Gastrocnemius medialis (tissue), 4 donors: ENCODE results near the gene ALCAM. TPM values are rescaled to one million over a fixed set of nuclear protein-coding genes. Genes with fewer than 3 reads are reported as not detected.

Experiments used
- ATAC-seq, 2 donors: fragments of 150-250 bp; one replicate each; pipeline ENCODE4 v1.9.1; 2016
- DNase-seq, 2 donors: peaks; one replicate each; pipeline ENCODE4 v3.0.0-alpha.2; 2019
- H3K27ac ChIP-seq, 4 donors: fragments of 200-600 bp; sonication (generic); 1 replicate in 1 of 4; 2 replicates in 3 of 4; pipeline ENCODE4 v1.5.1; 2016 to 2018; ENCODE audit warnings: mild to moderate bottlenecking in 2 of 4, moderate library complexity in 1 of 4
- H3K27me3 ChIP-seq, 3 donors: fragments of 200-600 bp; sonication (generic) in 2 of 3; 1 replicate in 1 of 3; 2 replicates in 2 of 3; pipeline versions ENCODE4 v1.5.1 to v1.6.0; 2016 to 2019; ENCODE audit warnings: mild to moderate bottlenecking in 1 of 3, moderate library complexity in 1 of 3
- H3K36me3 ChIP-seq, 2 donors: fragments of 200-600 bp; sonication (generic) in 1 of 2; one replicate each; pipeline ENCODE4 v1.5.1; 2017 to 2018
- H3K4me1 ChIP-seq, 2 donors: fragments of 200-600 bp; sonication (generic) in 1 of 2; one replicate each; pipeline ENCODE4 v1.5.1; 2016 to 2017; ENCODE audit warnings: mild to moderate bottlenecking in 2 of 2
- H3K4me3 ChIP-seq, 4 donors: fragments of 200-600 bp; sonication (generic) in 3 of 4; 1 replicate in 1 of 4; 2 replicates in 3 of 4; pipeline ENCODE4 v1.5.1; 2016 to 2019; ENCODE audit warnings: mild to moderate bottlenecking in 2 of 4
- H3K9me3 ChIP-seq, 3 donors: fragments of 200-600 bp; sonication (generic) in 2 of 3; 1 replicate in 1 of 3; 2 replicates in 2 of 3; pipeline ENCODE4 v1.5.1; 2016 to 2019
- CTCF ChIP-seq, 5 experiments: fragments of 450-650 bp in 3 of 5; fragments of 200-600 bp in 2 of 5; sonication (generic) in 2 of 5; IDR thresholded peaks in 4 of 5; conservative IDR thresholded peaks in 1 of 5; 1 replicate in 4 of 5; 2 replicates in 1 of 5; pipeline ENCODE4 v1.5.1; 2016 to 2019; ENCODE audit warnings: antibody characterized with exemption in 5 of 5, mild to moderate bottlenecking in 3 of 5, moderate library complexity in 3 of 5
- POLR2A ChIP-seq, 2 donors: fragments of 450-650 bp; IDR thresholded peaks; one replicate each; pipeline ENCODE4 v1.6.1; 2017; ENCODE audit warnings: antibody characterized with exemption in 2 of 2, mild to moderate bottlenecking in 2 of 2, moderate library complexity in 2 of 2
- in situ Hi-C, 4 donors: fragments of 200-750 bp; cut with MboI; loops; one replicate each; pipeline versions ENCODE4 v1.15.0 to v1.8.0; 2017; ENCODE audit warnings: low sequenced_read_pairs in 4 of 4
- intact Hi-C: fragments of 100-400 bp; cut with DNase I; formaldehyde crosslinking; loops from one replicate; pipeline ENCODE4 v1.15.1; 2023; ENCODE audit warnings: low total_unique reads
- total RNA-seq, 4 donors: library from RNA; depleted of rRNA; stranded (reverse); fragments of >200 nt; gene quantifications; one replicate each; pipeline versions ENCODE4 v1.1.0 to v1.2.3, GENCODE V29; 2016

The ALCAM gene
- total RNA-seq, 4 donors from 2014 or later = 0.82 to 3.5 (median 1.6) TPM

GRCh38 chr3:105334138-105334882, 32.4 kb upstream of the ALCAM start:
- Histone ChIP-seq H3K9me3 (no peaks in the 10 kb centered on the region), H3K27ac (no peak overlapping the region), H3K4me3 (no peak overlapping the region), H3K27me3 (no peaks in the 10 kb centered on the region), H3K36me3 (no peaks in the 10 kb centered on the region), H3K4me1 (no peaks in the 10 kb centered on the region)
- no peak for TF ChIP-seq CTCF (IDR thresholded peaks at IDR 0.05 in 4 of 5, conservative IDR thresholded peaks at IDR 0.05 in 1 of 5)
- no peak for TF ChIP-seq POLR2A (IDR thresholded peaks at IDR 0.05)
- DNase-seq = no peak
- in situ Hi-C loops (no loop called here), intact Hi-C loops (no loop called here)
- no peak for ATAC-seq

GRCh38 chr3:105339946-105340345, 26.8 kb upstream of the ALCAM start:
- intact Hi-C loops = no loop called here
- in situ Hi-C loops = no loop called here
- Histone ChIP-seq H3K36me3 (no peaks in the 10 kb centered on the region), H3K4me1 (no peaks in the 10 kb centered on the region), H3K27me3 (no peaks in the 10 kb centered on the region), H3K27ac (no peak overlapping the region), H3K4me3 (no peak overlapping the region), H3K9me3 (no peaks in the 10 kb centered on the region)
- ATAC-seq = no peak
- no peak for DNase-seq
- no peak for TF ChIP-seq POLR2A (IDR thresholded peaks at IDR 0.05)
- no peak for TF ChIP-seq CTCF (IDR thresholded peaks at IDR 0.05 in 4 of 5, conservative IDR thresholded peaks at IDR 0.05 in 1 of 5)

GRCh38 chr3:105343991-105344390, 22.7 kb upstream of the ALCAM start:
- no peaks in the 10 kb centered on the region for H3K27me3 ChIP-seq
- ATAC-seq (no peak), DNase-seq (no peak)
- in situ Hi-C loops (no loop called here), intact Hi-C loops (no loop called here)
- no peaks in the 10 kb centered on the region for H3K9me3 ChIP-seq
- H3K36me3 ChIP-seq = no peaks in the 10 kb centered on the region
- no peak overlapping the region for H3K4me3 ChIP-seq
- H3K27ac ChIP-seq = no peak overlapping the region
- H3K4me1 ChIP-seq = no peaks in the 10 kb centered on the region
- no peak for TF ChIP-seq POLR2A (IDR thresholded peaks at IDR 0.05)
- no peak for TF ChIP-seq CTCF (IDR thresholded peaks at IDR 0.05 in 4 of 5, conservative IDR thresholded peaks at IDR 0.05 in 1 of 5)

- TF ChIP-seq POLR2A (IDR thresholded peaks at IDR 0.05) (no peak), CTCF (IDR thresholded peaks at IDR 0.05 in 4 of 5, conservative IDR thresholded peaks at IDR 0.05 in 1 of 5) (no peak)
- H3K27ac ChIP-seq = no peak overlapping the region
- no peaks in the 10 kb centered on the region for H3K27me3 ChIP-seq
- H3K36me3 ChIP-seq = no peaks in the 10 kb centered on the region
- in situ Hi-C loops (no loop called here), intact Hi-C loops (no loop called here)
- no peak overlapping the region for H3K4me3 ChIP-seq
- H3K9me3 ChIP-seq = no peaks in the 10 kb centered on the region
- H3K4me1 ChIP-seq = no peaks in the 10 kb centered on the region
- DNase-seq (no peak), ATAC-seq (no peak)
These were observed 21.6 kb upstream of the ALCAM start for GRCh38 chr3:105345156-105345555.
